ENCODE results near the gene RPL19. TPM values are rescaled to one million over a fixed set of nuclear protein-coding genes. Genes with fewer than 3 reads are reported as not detected.
A peak's percentile ranks its signal among the peaks of the same experiment; 100 is the strongest.

The RPL19 gene
- total RNA-seq, 2 experiments from 2014 or later: 2,120 to 2,134 TPM

- Mint-ChIP-seq H3K4me3 (peak overlapping the region; percentile 89), H3K36me3 (peaks cover 13% of the 10 kb centered on the region), H3K9me3 (no peaks in the 10 kb centered on the region), H3K4me1 (peaks cover 41% of the 10 kb centered on the region), H3K27me3 (no peaks in the 10 kb centered on the region), H3K27ac (peak overlapping the region; percentile 72)
- no peak for ATAC-seq (ENCODE audit: low read depth)
- POLR2A ChIA-PET: interaction anchor here (0.6 to 1.2 kb wide), 4 partner anchors 11 to 327 kb away, joined by 3 to 7 read pairs (median 3); partner anchors contain the start of gene ARL5C
- DNase-seq: no peak
These were observed 4.4 kb upstream of the RPL19 start for GRCh38 chr17:39195568-39196160.

DNA sequence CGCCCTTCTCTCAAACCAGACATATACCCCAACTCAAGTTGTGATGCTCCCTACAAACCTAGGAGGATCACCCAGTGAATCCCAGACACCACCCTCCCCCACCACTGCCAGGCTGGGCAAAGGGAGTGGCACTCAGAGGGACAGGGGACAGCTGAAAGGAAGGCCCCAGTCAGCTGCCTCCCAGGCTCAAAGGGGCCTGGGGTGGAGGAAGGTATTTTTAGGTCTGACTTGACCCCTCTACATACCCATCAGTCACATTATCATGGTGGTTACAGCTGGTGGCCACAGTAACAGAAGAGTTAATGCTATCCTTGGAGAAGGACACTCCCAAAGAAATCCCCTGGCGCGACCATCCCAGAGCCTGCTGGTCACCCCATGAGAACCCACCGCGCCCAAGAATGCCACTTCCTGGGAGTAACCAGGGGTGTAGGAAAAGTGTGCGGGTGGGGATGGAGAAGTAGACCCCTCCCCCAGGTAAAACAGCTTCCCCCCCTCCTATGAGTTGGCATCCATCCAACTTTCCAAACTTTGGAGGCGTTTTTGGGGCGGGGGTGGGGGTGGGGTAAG, 3.8 kb upstream of the RPL19 start:
- peaks cover 45% of the 10 kb centered on the region for H3K4me1 Mint-ChIP-seq
- no peak for DNase-seq
- H3K36me3 Mint-ChIP-seq: peaks cover 17% of the 10 kb centered on the region
- no peaks in the 10 kb centered on the region for H3K27me3 Mint-ChIP-seq
- peak overlapping the region; percentile 72 for H3K27ac Mint-ChIP-seq
- no peaks in the 10 kb centered on the region for H3K9me3 Mint-ChIP-seq
- ATAC-seq (ENCODE audit: low read depth): no peak
- POLR2A ChIA-PET: interaction anchor here (0.6 to 1.2 kb wide), 5 partner anchors 13 to 342 kb away, joined by 3 to 7 read pairs (median 3); partner anchors contain the start of gene ARL5C
- H3K4me3 Mint-ChIP-seq: peak overlapping the region; percentile 89

- Mint-ChIP-seq H3K27me3 (no peaks in the 10 kb centered on the region), H3K27ac (no peak overlapping the region), H3K4me1 (peaks cover 50% of the 10 kb centered on the region), H3K4me3 (peak overlapping the region; percentile 89), H3K9me3 (no peaks in the 10 kb centered on the region), H3K36me3 (peaks cover 19% of the 10 kb centered on the region)
- no peak for ATAC-seq (ENCODE audit: low read depth)
- POLR2A ChIA-PET: interaction anchor here (0.7 to 0.8 kb wide), 3 partner anchors 32 to 342 kb away, joined by 3 read pairs; no protein-coding TSS in a partner anchor
- peak; percentile 45 for DNase-seq
These were observed 3.2 kb upstream of the RPL19 start for GRCh38 chr17:39196808-39197291.

- POLR2A ChIA-PET: interaction anchor here (0.7 kb wide), 1 partner anchor 33 kb away, joined by 3 read pairs; no protein-coding TSS in a partner anchor
- DNase-seq (peak; percentile 76), ATAC-seq (ENCODE audit: low read depth) (peak; percentile 63)
- H3K4me1 Mint-ChIP-seq: peaks cover 54% of the 10 kb centered on the region
- peak within 1 kb of the TSS; percentile 89 for H3K4me3 Mint-ChIP-seq
- no peaks in the 10 kb centered on the region for H3K9me3 Mint-ChIP-seq
- H3K27ac Mint-ChIP-seq: peak within 1 kb of the TSS; percentile 72
- no peaks in the 10 kb centered on the region for H3K27me3 Mint-ChIP-seq
- peaks cover 21% of the 10 kb centered on the region for H3K36me3 Mint-ChIP-seq
These were observed 2.5 kb upstream of the RPL19 start, which contains the start of gene CACNB1 for GRCh38 chr17:39197380-39198185. CACNB1 (minus strand) TSS chr17:39197669; CDS start chr17:39197495, 174 bp downstream.

- ATAC-seq (ENCODE audit: low read depth) (no peak), DNase-seq (no peak)
- H3K36me3 Mint-ChIP-seq: peaks cover 23% of the 10 kb centered on the region
- POLR2A ChIA-PET: no interaction called here
- peaks cover 58% of the 10 kb centered on the region for H3K4me1 Mint-ChIP-seq
- H3K4me3 Mint-ChIP-seq: peak overlapping the region; percentile 89
- no peaks in the 10 kb centered on the region for H3K27me3 Mint-ChIP-seq
- peak overlapping the region; percentile 72 for H3K27ac Mint-ChIP-seq
- no peaks in the 10 kb centered on the region for H3K9me3 Mint-ChIP-seq
These were observed 1.9 kb upstream of the RPL19 start for GRCh38 chr17:39198186-39198566.

- POLR2A ChIA-PET: interaction anchor here (0.7 to 1.8 kb wide), 20 partner anchors 9 to 726 kb away, joined by 3 to 14 read pairs (median 4); partner anchors contain the start of genes ARL5C, LASP1 and PLXDC1
- Mint-ChIP-seq H3K27me3 (no peaks in the 10 kb centered on the region), H3K36me3 (peaks cover 30% of the 10 kb centered on the region), H3K9me3 (no peaks in the 10 kb centered on the region), H3K4me1 (peaks cover 54% of the 10 kb centered on the region), H3K27ac (peak overlapping the region; percentile 97), H3K4me3 (peak overlapping the region; percentile 95)
- DNase-seq (peak; percentile 80), ATAC-seq (ENCODE audit: low read depth) (peak; percentile 64)
These were observed 338 bp upstream of the RPL19 start for GRCh38 chr17:39199820-39200069.

DNA sequence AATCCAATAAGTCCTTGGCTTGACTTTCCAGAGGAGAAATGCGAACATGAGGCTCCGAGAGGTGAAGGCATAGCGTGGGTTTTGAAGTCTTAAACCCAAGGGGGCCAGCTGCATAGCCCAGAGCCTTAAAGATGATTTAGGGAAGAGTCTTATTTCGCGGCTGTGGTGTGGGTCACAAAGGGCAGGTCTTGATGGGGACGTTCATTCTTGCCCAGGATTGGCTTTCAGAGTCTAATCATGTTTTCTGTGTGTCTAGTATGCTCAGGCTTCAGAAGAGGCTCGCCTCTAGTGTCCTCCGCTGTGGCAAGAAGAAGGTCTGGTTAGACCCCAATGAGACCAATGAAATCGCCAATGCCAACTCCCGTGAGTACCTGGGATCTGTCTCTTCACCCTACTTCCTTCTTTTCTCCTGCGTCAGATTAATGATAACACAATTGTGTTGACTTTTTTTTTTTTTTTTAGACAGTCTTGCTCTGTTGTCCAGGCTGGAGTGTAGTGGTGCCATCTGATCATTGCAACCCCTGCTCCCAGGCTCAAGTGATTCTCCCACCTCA, 951 bp downstream of the RPL19 start:
- no peak for DNase-seq
- POLR2A ChIA-PET: interaction anchor here (0.7 to 1.6 kb wide), 2 partner anchors 30 to 364 kb away, joined by 3 to 4 read pairs; no protein-coding TSS in a partner anchor
- Mint-ChIP-seq H3K4me1 (peaks cover 43% of the 10 kb centered on the region), H3K4me3 (peak overlapping the region; percentile 95), H3K27me3 (no peaks in the 10 kb centered on the region), H3K9me3 (no peaks in the 10 kb centered on the region), H3K36me3 (peaks cover 34% of the 10 kb centered on the region), H3K27ac (peak overlapping the region; percentile 97)
- no peak for ATAC-seq (ENCODE audit: low read depth)

- peak overlapping the region; percentile 32 for H3K27ac Mint-ChIP-seq
- peaks cover 34% of the 10 kb centered on the region for H3K36me3 Mint-ChIP-seq
- ATAC-seq (ENCODE audit: low read depth): no peak
- no peak for DNase-seq
- no peaks in the 10 kb centered on the region for H3K27me3 Mint-ChIP-seq
- no peaks in the 10 kb centered on the region for H3K9me3 Mint-ChIP-seq
- H3K4me1 Mint-ChIP-seq: peaks cover 33% of the 10 kb centered on the region
- no peak overlapping the region for H3K4me3 Mint-ChIP-seq
- POLR2A ChIA-PET: interaction anchor here (0.8 to 1.0 kb wide), 2 partner anchors 34 to 40 kb away, joined by 3 to 4 read pairs; no protein-coding TSS in a partner anchor
These were observed 4.2 kb downstream of the RPL19 start for GRCh38 chr17:39204245-39204644.

- Mint-ChIP-seq H3K9me3 (no peaks in the 10 kb centered on the region), H3K4me1 (peaks cover 31% of the 10 kb centered on the region), H3K27ac (no peak overlapping the region), H3K4me3 (no peak overlapping the region), H3K36me3 (peaks cover 34% of the 10 kb centered on the region), H3K27me3 (peaks cover under 1% of the 10 kb centered on the region)
- ATAC-seq (ENCODE audit: low read depth): no peak
- no peak for DNase-seq
- POLR2A ChIA-PET: no interaction called here
These were observed 5.0 kb downstream of the RPL19 start for GRCh38 chr17:39205112-39205526.

DNA sequence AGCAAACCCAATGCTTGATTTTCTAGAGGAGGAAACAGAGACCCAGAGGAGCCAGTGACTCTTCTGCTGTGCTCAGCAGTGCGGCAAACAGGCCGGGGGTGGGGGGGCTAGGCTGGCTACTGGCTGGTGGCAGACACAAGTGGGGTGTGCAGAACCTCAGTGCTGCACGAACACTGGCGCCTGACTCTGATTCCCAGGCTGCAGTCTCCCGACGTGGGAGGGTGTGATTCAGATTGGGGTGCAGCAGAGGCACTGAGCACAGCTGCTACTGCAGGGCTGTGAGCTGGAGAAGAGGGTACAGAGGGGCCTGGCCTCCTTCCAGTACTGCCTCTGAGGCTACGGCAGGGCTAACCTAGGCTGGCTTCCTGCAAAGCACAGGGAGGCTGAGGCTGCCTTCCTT, 8.1 kb downstream of the RPL19 start:
- POLR2A ChIA-PET: interaction anchor here (0.6 to 2.3 kb wide), 5 partner anchors 8 to 105 kb away, joined by 3 to 14 read pairs (median 5); partner anchors contain the start of gene RPL19
- DNase-seq: no peak
- Mint-ChIP-seq H3K27ac (no peak overlapping the region), H3K36me3 (peaks cover 12% of the 10 kb centered on the region), H3K4me1 (peaks cover 14% of the 10 kb centered on the region), H3K27me3 (peaks cover 3% of the 10 kb centered on the region), H3K9me3 (no peaks in the 10 kb centered on the region), H3K4me3 (no peak overlapping the region)
- peak; percentile 12 for ATAC-seq (ENCODE audit: low read depth)

DNA sequence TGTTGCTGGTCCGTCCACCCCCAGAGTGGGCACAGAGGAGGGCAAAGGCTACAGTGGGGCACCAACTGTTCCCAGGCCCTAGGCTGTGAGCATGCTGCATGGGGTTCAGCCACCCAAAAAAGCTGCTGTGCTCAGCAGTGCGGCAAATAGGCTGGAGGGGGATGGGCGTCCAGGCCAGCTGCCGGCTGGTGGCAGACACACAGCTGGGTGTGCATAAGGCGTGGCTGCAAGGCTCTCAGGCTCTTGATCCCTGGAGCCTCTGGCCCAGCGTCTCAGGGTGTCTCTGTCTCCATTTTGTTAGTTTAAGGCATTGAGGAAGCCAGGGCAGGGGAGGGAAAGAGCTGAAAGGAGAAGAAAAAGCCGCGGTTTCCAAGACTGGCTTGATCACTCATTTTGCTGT, 8.8 kb downstream of the RPL19 start:
- ATAC-seq (ENCODE audit: low read depth) (no peak), DNase-seq (no peak)
- Mint-ChIP-seq H3K36me3 (peaks cover 9% of the 10 kb centered on the region), H3K27me3 (peaks cover 3% of the 10 kb centered on the region), H3K4me3 (peak overlapping the region; percentile 52), H3K27ac (peak overlapping the region; percentile 6), H3K4me1 (peaks cover 10% of the 10 kb centered on the region), H3K9me3 (no peaks in the 10 kb centered on the region)
- POLR2A ChIA-PET: interaction anchor here (0.6 to 2.3 kb wide), 9 partner anchors 9 to 253 kb away, joined by 3 to 14 read pairs (median 5); partner anchors contain the start of genes CDK12 and RPL19

DNA sequence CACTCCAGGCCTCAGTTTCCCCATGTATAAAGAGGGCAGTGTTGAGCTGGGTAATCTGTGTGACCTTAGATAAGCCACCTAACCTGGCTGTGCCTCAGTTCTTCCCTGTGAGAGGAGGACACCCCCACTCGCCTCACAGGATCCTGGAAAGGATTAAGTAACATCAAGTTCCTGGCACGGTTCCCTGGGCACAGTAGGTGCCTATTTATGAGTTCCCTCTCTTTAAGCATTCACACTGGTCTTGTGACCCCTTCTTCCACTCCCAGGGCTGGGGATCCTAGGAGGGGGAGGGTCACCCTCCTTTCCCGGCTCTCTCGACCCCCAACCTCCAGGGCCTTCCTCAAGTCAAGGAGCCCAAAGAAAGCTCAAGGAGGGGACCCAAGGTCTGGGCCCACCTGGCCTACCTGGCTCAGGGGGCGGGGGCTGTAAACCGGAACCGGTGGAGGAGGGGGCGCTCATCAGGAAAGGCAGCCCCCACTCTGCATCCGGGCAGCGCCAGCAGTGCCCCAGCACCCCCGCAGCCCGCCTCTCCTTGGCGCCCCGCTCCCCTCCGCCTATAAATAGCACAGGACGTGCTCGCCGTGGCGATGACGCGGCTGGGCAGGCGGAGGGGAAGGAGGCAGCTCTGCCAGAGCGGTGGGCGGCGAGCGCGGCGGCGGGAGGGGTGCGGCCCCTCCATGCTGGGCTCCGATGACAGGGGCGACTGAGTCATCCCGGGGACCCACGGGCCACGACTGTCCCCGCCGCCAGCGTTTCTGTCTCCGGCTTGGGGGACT, 9.4 kb downstream of the RPL19 start:
- POLR2A ChIA-PET: interaction anchor here (0.6 to 2.3 kb wide), 8 partner anchors 10 to 252 kb away, joined by 3 to 14 read pairs (median 4); partner anchors contain the start of genes CDK12, MED1 and RPL19
- peak; percentile 71 for ATAC-seq (ENCODE audit: low read depth)
- Mint-ChIP-seq H3K36me3 (peaks cover 5% of the 10 kb centered on the region), H3K27me3 (peaks cover 3% of the 10 kb centered on the region), H3K4me3 (peak overlapping the region; percentile 52), H3K9me3 (no peaks in the 10 kb centered on the region), H3K27ac (peak overlapping the region; percentile 63), H3K4me1 (peaks cover 10% of the 10 kb centered on the region)
- DNase-seq: peak; percentile 79
